SK-N-MC (cell line): ENCODE data around the gene SLC1A2.

Source experiments
- DNase-seq: peaks from one replicate; pipeline ENCODE4 v3.0.0-alpha.2; 2011; ENCODE audit warnings: low read depth, low spot score
- H3K27ac ChIP-seq: fragments of 200-600 bp; sonication (generic); 2 replicates; pipeline ENCODE4 v1.5.1; 2016; ENCODE audit warnings: mixed run types
- H3K36me3 ChIP-seq: fragments of 200-600 bp; sonication (generic); 2 replicates; pipeline ENCODE4 v1.6.1; 2017; ENCODE audit warnings: antibody characterized with exemption, low read length, mixed read lengths; ENCODE audit not compliant: insufficient read depth
- H3K4me3 ChIP-seq: fragments of 200-600 bp; sonication (generic); 2 replicates; pipeline ENCODE4 v1.5.1; 2016
- H3K9ac ChIP-seq: fragments of 200-600 bp; sonication (generic); 2 replicates; pipeline ENCODE4 v1.8.0; 2017; ENCODE audit warnings: mixed run types, mixed read lengths; ENCODE audit not compliant: insufficient read length
- H3K9me3 ChIP-seq: fragments of 200-600 bp; sonication (generic); 2 replicates; pipeline ENCODE4 v1.6.1; 2017; ENCODE audit warnings: low read depth, mild to moderate bottlenecking, antibody characterized with exemption, low read length, moderate library complexity, mixed read lengths
- EZH2 ChIP-seq: fragments of 200-600 bp; sonication (generic); IDR thresholded peaks from one replicate; pipeline ENCODE4 v1.6.1; 2017; ENCODE audit warnings: antibody characterized with exemption
- FOXP2 ChIP-seq: optimal IDR thresholded peaks from 2 replicates; pipeline ENCODE3; 2011; ENCODE audit warnings: mild to moderate bottlenecking, moderate library complexity; ENCODE audit not compliant: insufficient read depth; ENCODE audit errors: extremely low read length, control extremely low read depth
- POLR2AphosphoS5 ChIP-seq: IDR thresholded peaks from 2 replicates; pipeline ENCODE4 v1.6.1; 2012; ENCODE audit warnings: mild to moderate bottlenecking, low read depth, low read length, borderline replicate concordance

The SLC1A2 gene

DNA sequence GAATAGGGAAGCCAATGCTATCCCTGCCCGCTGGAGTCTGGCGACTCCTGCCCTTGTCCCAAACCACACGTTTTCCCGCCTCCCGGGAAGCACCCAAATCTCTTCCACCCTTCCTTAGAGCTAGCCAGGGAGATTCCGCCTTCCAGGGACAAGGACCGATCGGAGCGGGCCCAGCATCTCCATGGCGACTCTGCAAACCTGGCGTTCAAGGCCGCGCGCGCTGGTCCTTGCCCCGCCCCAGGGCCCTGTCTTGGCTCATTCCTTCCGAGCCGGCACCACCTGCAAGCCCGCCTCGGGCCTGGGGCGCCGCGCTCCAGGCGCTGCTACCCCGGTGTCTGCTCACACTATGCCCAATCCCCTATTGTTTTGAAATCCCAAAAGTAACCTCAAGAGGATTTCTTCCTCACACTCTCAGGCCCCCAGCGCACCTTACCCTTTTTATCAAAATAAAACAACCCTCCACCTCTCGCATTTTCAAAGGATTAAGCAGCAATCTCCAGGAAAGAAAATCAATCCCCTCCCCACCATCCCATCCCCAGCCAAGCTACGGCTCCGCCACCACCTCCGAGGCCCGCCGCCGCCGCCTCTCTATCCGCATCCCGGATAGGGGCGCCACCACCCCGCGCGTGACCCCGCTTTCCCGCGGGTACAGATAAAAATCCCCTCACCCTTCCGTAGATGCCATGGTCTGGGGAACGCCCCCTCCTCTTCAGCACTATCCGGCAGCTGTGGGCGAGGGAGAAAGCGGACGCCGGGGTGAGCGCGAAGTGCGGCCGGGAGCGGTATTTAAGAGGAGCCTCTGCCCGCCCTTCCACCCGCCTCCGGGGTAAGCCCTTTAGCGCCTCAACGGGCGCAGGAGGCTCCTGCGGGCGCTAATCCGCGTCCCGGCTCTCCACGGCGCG is 825 bp downstream of the SLC1A2 start:
- TF ChIP-seq POLR2AphosphoS5 (no peak), FOXP2 (no peak), EZH2 (peak; percentile 87)
- Histone ChIP-seq H3K9me3 (no peaks in the 10 kb centered on the region), H3K9ac (no peak overlapping the region), H3K27ac (no peak overlapping the region), H3K4me3 (peak overlapping the region; percentile 26; the same call in 1 of the 2 replicates), H3K36me3 (no peaks in the 10 kb centered on the region)
- DNase-seq: no peak

DNA sequence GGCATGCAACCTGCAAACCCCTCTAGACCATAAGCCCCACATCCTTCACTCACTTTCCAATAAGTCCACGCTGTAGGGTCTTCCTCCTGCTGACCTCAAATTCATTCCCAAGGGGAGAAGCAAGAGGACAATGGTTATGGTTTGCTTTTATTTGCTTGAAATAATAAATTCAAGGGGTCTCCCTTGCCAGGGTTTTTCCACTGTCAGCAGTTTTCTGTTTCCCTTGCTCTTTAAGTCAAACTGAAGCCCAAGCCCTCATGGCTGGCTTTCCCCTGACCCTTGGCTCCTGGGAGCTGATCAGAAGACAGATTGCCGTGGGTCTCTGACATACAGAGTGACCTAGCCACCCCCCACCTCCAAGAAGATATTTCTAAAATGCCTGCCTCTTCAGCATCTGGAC is 3.9 kb downstream of the SLC1A2 start:
- H3K9ac ChIP-seq: no peak overlapping the region
- H3K4me3 ChIP-seq: no peak overlapping the region
- TF ChIP-seq POLR2AphosphoS5: no peak
- TF ChIP-seq FOXP2: no peak
- TF ChIP-seq EZH2: no peak
- H3K9me3 ChIP-seq: no peaks in the 10 kb centered on the region
- no peak overlapping the region for H3K27ac ChIP-seq
- DNase-seq: no peak
- no peaks in the 10 kb centered on the region for H3K36me3 ChIP-seq

DNA sequence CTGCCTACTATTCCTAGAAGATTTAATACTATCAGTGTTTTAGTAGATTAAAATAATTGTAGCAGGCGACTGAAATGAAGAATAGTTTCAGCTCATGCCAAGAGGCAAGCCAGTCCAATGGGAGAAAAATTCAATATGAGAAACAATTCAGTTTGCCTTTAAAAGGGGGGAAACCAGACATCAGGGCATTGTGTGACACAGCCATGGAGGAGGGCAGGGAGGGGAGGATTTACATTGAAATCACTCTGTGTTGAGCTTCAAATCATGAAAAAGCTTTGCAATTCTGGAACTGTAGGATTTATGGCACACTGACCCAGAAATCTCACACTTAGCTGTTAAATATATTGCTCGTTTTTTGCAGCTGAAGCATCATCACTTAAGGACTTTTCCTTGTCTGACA is 4.6 kb downstream of the SLC1A2 start:
- no peak overlapping the region for H3K27ac ChIP-seq
- H3K4me3 ChIP-seq: no peak overlapping the region
- no peaks in the 10 kb centered on the region for H3K36me3 ChIP-seq
- no peak for DNase-seq
- no peaks in the 10 kb centered on the region for H3K9me3 ChIP-seq
- H3K9ac ChIP-seq: no peak overlapping the region
- TF ChIP-seq EZH2 (no peak), POLR2AphosphoS5 (no peak), FOXP2 (no peak)

- TF ChIP-seq POLR2AphosphoS5 (no peak), FOXP2 (no peak), EZH2 (no peak)
- H3K4me3 ChIP-seq: no peak overlapping the region
- no peak overlapping the region for H3K9ac ChIP-seq
- no peaks in the 10 kb centered on the region for H3K36me3 ChIP-seq
- H3K27ac ChIP-seq: no peak overlapping the region
- no peak for DNase-seq
- no peaks in the 10 kb centered on the region for H3K9me3 ChIP-seq
Observed at GRCh38 chr11:35414311-35414710, 5.0 kb downstream of the SLC1A2 start.

- H3K9me3 ChIP-seq: no peaks in the 10 kb centered on the region
- TF ChIP-seq FOXP2 (no peak), EZH2 (no peak), POLR2AphosphoS5 (no peak)
- no peak overlapping the region for H3K9ac ChIP-seq
- no peak overlapping the region for H3K27ac ChIP-seq
- no peak for DNase-seq
- H3K4me3 ChIP-seq: no peak overlapping the region
- no peaks in the 10 kb centered on the region for H3K36me3 ChIP-seq
Observed at GRCh38 chr11:35413598-35413997, 5.8 kb downstream of the SLC1A2 start.

DNA sequence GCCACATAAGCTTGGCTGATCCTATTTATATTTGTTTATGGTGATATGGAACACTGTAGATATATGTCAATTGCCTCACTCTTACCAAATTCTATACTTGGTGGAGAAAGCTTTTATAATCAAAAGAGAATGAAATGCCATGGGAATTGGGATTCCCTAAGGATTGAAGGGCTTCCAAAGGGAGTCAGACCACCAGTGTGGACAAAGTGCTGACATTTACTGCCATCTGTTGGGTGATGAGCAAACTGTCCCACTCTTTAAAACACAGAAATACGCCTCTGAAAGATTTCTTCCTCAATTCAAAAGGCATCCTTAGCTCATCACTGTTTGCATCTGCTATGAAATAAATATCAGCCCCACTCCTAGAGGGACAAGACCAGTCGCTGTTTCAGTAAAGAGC is 7.1 kb downstream of the SLC1A2 start:
- no peak for DNase-seq
- Histone ChIP-seq H3K9me3 (no peaks in the 10 kb centered on the region), H3K9ac (no peak overlapping the region), H3K27ac (no peak overlapping the region), H3K36me3 (no peaks in the 10 kb centered on the region), H3K4me3 (no peak overlapping the region)
- no peak for TF ChIP-seq POLR2AphosphoS5
- no peak for TF ChIP-seq FOXP2

GRCh38 chr11:35407041-35407440 is 12.3 kb downstream of the SLC1A2 start:
- H3K27ac ChIP-seq: no peak overlapping the region
- H3K4me3 ChIP-seq: no peak overlapping the region
- no peak for DNase-seq
- TF ChIP-seq FOXP2 (no peak), EZH2 (no peak), POLR2AphosphoS5 (no peak)
- no peaks in the 10 kb centered on the region for H3K36me3 ChIP-seq
- no peak overlapping the region for H3K9ac ChIP-seq
- no peaks in the 10 kb centered on the region for H3K9me3 ChIP-seq

GRCh38 chr11:35404388-35404775 is 15.0 kb downstream of the SLC1A2 start:
- no peak for DNase-seq

More at GRCh38 chr11:35404388-35404775, 15.0 kb downstream of the SLC1A2 start:
- no peak overlapping the region for H3K4me3 ChIP-seq
- no peaks in the 10 kb centered on the region for H3K9me3 ChIP-seq
- no peak overlapping the region for H3K9ac ChIP-seq
- H3K27ac ChIP-seq: no peak overlapping the region
- no peak for TF ChIP-seq POLR2AphosphoS5
- no peak for TF ChIP-seq FOXP2
- TF ChIP-seq EZH2: no peak
- H3K36me3 ChIP-seq: no peaks in the 10 kb centered on the region
